PC-3 (cell line): ENCODE measurements around the gene MRPL20. TPM values are rescaled to one million over a fixed set of nuclear protein-coding genes. Genes with fewer than 3 reads are reported as not detected.
"Not testable (repeated sequence)": the region's sequence is repeated elsewhere in the genome, so short reads cannot be mapped to it uniquely, and the experiment has no call there.

ENCODE experiments used
- ATAC-seq: fragments of 200-7000 bp; cut with Tn5 transposase; 2 replicates; pipeline ENCODE4 v1.9.1; 2020; ENCODE audit warnings: mild to moderate bottlenecking, moderate library complexity
- BruUV-seq: library from RNA; stranded (reverse); fragments of 400-500 nt; replicated peaks from 2 replicates; lab custom pipeline; 2021; lab: Mats Ljungman, UMichigan
- CTCF ChIA-PET: fragments of 300-600 bp; sonication (Branson Sonifier 250); formaldehyde crosslinking; loops from one replicate; lab custom pipeline; 2022; ENCODE audit warnings: antibody characterized with exemption; lab: Charles Lee
- POLR2A ChIA-PET: fragments of 300-600 bp; sonication (Branson Sonifier 250); formaldehyde crosslinking; loops from one replicate; lab custom pipeline; 2022; ENCODE audit warnings: antibody characterized with exemption; ENCODE audit not compliant: unreplicated experiment; lab: Charles Lee
- DNase-seq: peaks from one replicate; pipeline ENCODE4 v3.0.0-alpha.2; 2015
- H2AFZ ChIP-seq: fragments of 300-600 bp; sonication (generic); 2 replicates; pipeline ENCODE4 v1.6.0; 2016; ENCODE audit warnings: antibody characterized with exemption, low read length
- H3F3A ChIP-seq: fragments of 300-600 bp; sonication (generic); one replicate; pipeline ENCODE4 v1.6.0; 2017; ENCODE audit warnings: antibody characterized with exemption, low read length, control low read depth, mild to moderate bottlenecking; ENCODE audit not compliant: unreplicated experiment
- H3K27ac ChIP-seq: fragments of 300-600 bp; sonication (generic); 2 replicates; pipeline ENCODE4 v1.5.1; 2016; ENCODE audit warnings: mild to moderate bottlenecking, low read length
- H3K27me3 ChIP-seq: fragments of 300-600 bp; sonication (generic); 2 replicates; pipeline ENCODE4 v1.6.1; 2016; ENCODE audit warnings: low read length, mixed read lengths
- H3K36me3 ChIP-seq: fragments of 300-600 bp; sonication (generic); 2 replicates; pipeline ENCODE4 v1.6.1; 2016; ENCODE audit warnings: low read depth, mixed run types, low read length, mixed read lengths
- H3K4me1 ChIP-seq: fragments of 300-600 bp; sonication (generic); 2 replicates; pipeline ENCODE4 v1.5.1; 2016; ENCODE audit warnings: low read length; ENCODE audit not compliant: insufficient read depth
- H3K4me2 ChIP-seq: fragments of 300-600 bp; sonication (generic); 2 replicates; pipeline ENCODE4 v1.6.0; 2016; ENCODE audit warnings: low read length
- H3K4me3 ChIP-seq: fragments of 300-600 bp; sonication (generic); 2 replicates; pipeline ENCODE4 v1.5.1; 2016; ENCODE audit warnings: mild to moderate bottlenecking, low read length, mixed read lengths
- H3K79me2 ChIP-seq: fragments of 300-600 bp; sonication (generic); 2 replicates; pipeline ENCODE4 v1.6.1; 2017; ENCODE audit warnings: low read length, mixed read lengths
- H3K9ac ChIP-seq: fragments of 300-600 bp; sonication (generic); 2 replicates; pipeline ENCODE4 v1.6.0; 2016; ENCODE audit warnings: mild to moderate bottlenecking, low read length
- H3K9me2 ChIP-seq: fragments of 300-600 bp; sonication (generic); replicated peaks from 2 replicates; pipeline ENCODE4 v1.6.1; 2016; ENCODE audit warnings: mixed run types, low read length, mixed read lengths
- H3K9me3 ChIP-seq: fragments of 300-600 bp; sonication (generic); 2 replicates; pipeline ENCODE4 v1.6.1; 2016; ENCODE audit warnings: low read length, mixed read lengths
- H4K20me1 ChIP-seq: fragments of 300-600 bp; sonication (generic); 2 replicates; pipeline ENCODE4 v1.6.1; 2016; ENCODE audit warnings: low read length, mixed read lengths
- EZH2 ChIP-seq: fragments of 300-600 bp; sonication (generic); IDR thresholded peaks from one replicate; pipeline ENCODE4 v1.6.1; 2017; ENCODE audit warnings: antibody characterized with exemption, mild to moderate bottlenecking, low read length; ENCODE audit not compliant: unreplicated experiment
- EZH2phosphoT487 ChIP-seq: fragments of 300-600 bp; sonication (generic); IDR thresholded peaks from 2 replicates; pipeline ENCODE4 v1.6.1; 2018; ENCODE audit warnings: mild to moderate bottlenecking, antibody characterized with exemption, low read length, borderline replicate concordance
- intact Hi-C: fragments of 100-400 bp; cut with micrococcal nuclease; formaldehyde crosslinking; loops from 2 replicates; pipeline ENCODE4 v1.9.0; 2023
- total RNA-seq: library from RNA; depleted of rRNA; stranded (reverse); fragments of >200 nt; gene quantifications from 2 replicates; pipeline ENCODE4 v1.2.3, GENCODE V29; 2014
- TF ChIP-seq, protein P1 (sequence below): fragments of 300-600 bp; sonication (generic); conservative IDR thresholded peaks from 2 replicates; pipeline ENCODE4 v1.5.1; 2017; ENCODE audit warnings: antibody characterized with exemption, low read depth, mild to moderate bottlenecking, low read length

MRPL20 gene
- total RNA-seq, 1 experiment from 2014 or later: 506 TPM

- H3K27ac ChIP-seq: no peak overlapping the region
- H3K27me3 ChIP-seq: no peaks in the 10 kb centered on the region
- intact Hi-C loops: no loop called here
- H3F3A ChIP-seq: no peaks in the 10 kb centered on the region
- POLR2A ChIA-PET: no interaction called here
- no peak overlapping the region for H2AFZ ChIP-seq
- H3K9me3 ChIP-seq: no peaks in the 10 kb centered on the region
- H3K4me2 ChIP-seq: no peak overlapping the region
- TF ChIP-seq EZH2 (no peak), EZH2phosphoT487 (no peak)
- TF ChIP-seq, protein P1, sequence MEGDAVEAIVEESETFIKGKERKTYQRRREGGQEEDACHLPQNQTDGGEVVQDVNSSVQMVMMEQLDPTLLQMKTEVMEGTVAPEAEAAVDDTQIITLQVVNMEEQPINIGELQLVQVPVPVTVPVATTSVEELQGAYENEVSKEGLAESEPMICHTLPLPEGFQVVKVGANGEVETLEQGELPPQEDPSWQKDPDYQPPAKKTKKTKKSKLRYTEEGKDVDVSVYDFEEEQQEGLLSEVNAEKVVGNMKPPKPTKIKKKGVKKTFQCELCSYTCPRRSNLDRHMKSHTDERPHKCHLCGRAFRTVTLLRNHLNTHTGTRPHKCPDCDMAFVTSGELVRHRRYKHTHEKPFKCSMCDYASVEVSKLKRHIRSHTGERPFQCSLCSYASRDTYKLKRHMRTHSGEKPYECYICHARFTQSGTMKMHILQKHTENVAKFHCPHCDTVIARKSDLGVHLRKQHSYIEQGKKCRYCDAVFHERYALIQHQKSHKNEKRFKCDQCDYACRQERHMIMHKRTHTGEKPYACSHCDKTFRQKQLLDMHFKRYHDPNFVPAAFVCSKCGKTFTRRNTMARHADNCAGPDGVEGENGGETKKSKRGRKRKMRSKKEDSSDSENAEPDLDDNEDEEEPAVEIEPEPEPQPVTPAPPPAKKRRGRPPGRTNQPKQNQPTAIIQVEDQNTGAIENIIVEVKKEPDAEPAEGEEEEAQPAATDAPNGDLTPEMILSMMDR: no peak
- H3K36me3 ChIP-seq: peaks cover 77% of the 10 kb centered on the region
- H3K4me1 ChIP-seq: no peaks in the 10 kb centered on the region
- no peak overlapping the region for H3K4me3 ChIP-seq
- no peak overlapping the region for H3K9ac ChIP-seq
- DNase-seq (no peak), ATAC-seq (no peak)
- CTCF ChIA-PET: interaction anchor here (0.6 kb wide), 1 partner anchor 118 kb away, joined by 4 read pairs; no protein-coding TSS in a partner anchor
- no peaks in the 10 kb centered on the region for H3K9me2 ChIP-seq
- BruUV-seq: no TSS peak
- peaks cover 70% of the 10 kb centered on the region for H3K79me2 ChIP-seq
- no peaks in the 10 kb centered on the region for H4K20me1 ChIP-seq
Observed at GRCh38 chr1:1387098-1388077, 19.7 kb downstream of the MRPL20 start.

DNA sequence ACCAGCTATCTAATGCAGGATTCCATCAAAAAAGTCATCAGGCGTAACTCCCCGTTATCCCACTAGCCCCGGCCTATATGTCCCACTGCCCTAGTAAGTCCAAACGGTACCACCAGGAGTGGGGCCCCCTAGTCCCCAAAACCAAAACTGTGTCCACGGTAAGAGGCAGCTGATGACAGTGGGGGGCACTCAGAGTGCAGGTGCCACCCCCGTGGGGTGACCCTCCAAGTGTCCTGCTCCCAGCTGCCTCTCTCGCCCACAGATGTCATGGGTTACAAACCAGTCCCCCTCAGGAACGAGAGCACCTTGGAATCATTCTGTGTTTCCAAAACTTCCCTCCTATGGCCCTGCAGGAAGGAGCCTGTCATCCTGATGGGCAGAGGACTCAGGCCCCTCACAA is 21.2 kb downstream of the MRPL20 start:
- ChIA-PET POLR2A (no interaction called here), CTCF (no interaction called here)
- TF ChIP-seq EZH2phosphoT487: no peak
- TF ChIP-seq, protein P1: no peak
- no peak for TF ChIP-seq EZH2
- Histone ChIP-seq H3K4me3 (no peak overlapping the region), H3K4me1 (no peaks in the 10 kb centered on the region), H2AFZ (no peak overlapping the region), H3K4me2 (no peak overlapping the region), H4K20me1 (no peaks in the 10 kb centered on the region), H3F3A (no peaks in the 10 kb centered on the region), H3K9me2 (no peaks in the 10 kb centered on the region), H3K27me3 (no peaks in the 10 kb centered on the region), H3K9ac (no peak overlapping the region), H3K27ac (no peak overlapping the region), H3K79me2 (peaks cover 63% of the 10 kb centered on the region), H3K9me3 (no peaks in the 10 kb centered on the region), H3K36me3 (peaks cover 65% of the 10 kb centered on the region)
- ATAC-seq (no peak), DNase-seq (no peak)
- no TSS peak for BruUV-seq
- intact Hi-C loops: no loop called here

DNA sequence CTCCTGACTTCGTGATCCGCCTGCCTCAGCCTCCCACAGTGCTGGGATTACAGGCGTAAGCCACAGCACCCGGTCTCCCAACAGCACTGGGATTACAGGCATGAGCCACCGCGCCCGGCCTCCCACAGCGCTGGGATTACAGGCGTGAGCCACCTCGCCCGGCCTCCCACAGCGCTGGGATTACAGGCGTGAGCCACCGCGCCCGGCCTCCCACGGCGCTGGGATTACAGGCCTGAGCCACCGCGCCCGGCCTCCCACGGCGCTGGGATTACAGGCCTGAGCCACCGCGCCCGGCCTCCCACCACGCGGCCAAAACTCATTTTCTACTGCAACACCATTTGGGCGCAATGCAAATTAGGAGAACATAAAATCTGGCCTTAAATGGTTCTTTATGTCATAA is 21.8 kb downstream of the MRPL20 start:
- H3K9me2 ChIP-seq, CTCF ChIA-PET, DNase-seq, POLR2A ChIA-PET, ATAC-seq, H3K9ac ChIP-seq, H3F3A ChIP-seq, H3K4me1 ChIP-seq, intact Hi-C loops, H3K27me3 ChIP-seq, H3K4me3 ChIP-seq, H4K20me1 ChIP-seq, H2AFZ ChIP-seq, H3K27ac ChIP-seq, H3K4me2 ChIP-seq, BruUV-seq, H3K9me3 ChIP-seq: not testable (repeated sequence)
- H3K36me3 ChIP-seq: peaks cover 59% of the 10 kb centered on the region
- peaks cover 58% of the 10 kb centered on the region for H3K79me2 ChIP-seq
